Brain microvascular endothelial cell (primary cell): Measurements from ENCODE around the gene DIP2B.

Experiments
- DNase-seq: peaks from one replicate; pipeline ENCODE4 v3.0.0-alpha.2; 2020
- H3K27ac ChIP-seq: fragments of 250-450 bp; sonication (Bioruptor Pico); 2 replicates; pipeline ENCODE4 v1.5.1; 2020; ENCODE audit warnings: mild to moderate bottlenecking, moderate library complexity
- H3K27me3 ChIP-seq: fragments of 250-450 bp; sonication (Bioruptor Pico); replicated peaks from 2 replicates; pipeline ENCODE4 v1.5.1; 2020; ENCODE audit warnings: mild to moderate bottlenecking
- H3K36me3 ChIP-seq: fragments of 250-450 bp; sonication (Bioruptor Pico); replicated peaks from 2 replicates; pipeline ENCODE4 v1.5.1; 2020; ENCODE audit warnings: mild to moderate bottlenecking
- H3K4me3 ChIP-seq: 2 replicates; pipeline ENCODE4 v1.5.1; 2011; ENCODE audit warnings: low read depth, mild to moderate bottlenecking, control low read depth, low read length, moderate library complexity
- CTCF ChIP-seq: IDR thresholded peaks from 2 replicates; pipeline ENCODE4 v1.5.1; 2011; ENCODE audit warnings: low read depth, mild to moderate bottlenecking, moderate library complexity, low read length, control low read depth, inconsistent platforms; ENCODE audit errors: missing control alignments
- in situ Hi-C: cut with HindIII; loops from 2 replicates; pipeline ENCODE4 v1.10.0; 2017; ENCODE audit warnings: low sequenced_read_pairs, low pct_ligation_motif_present

DIP2B gene

GRCh38 chr12:50615145-50615906 lies 110.5 kb downstream of the DIP2B start:
- no peak overlapping the region for H3K27ac ChIP-seq

GRCh38 chr12:50615907-50616296 lies 111.1 kb downstream of the DIP2B start:
- Histone ChIP-seq H3K27me3 (no peaks in the 10 kb centered on the region), H3K4me3 (no peak overlapping the region), H3K27ac (peak overlapping the region; percentile 5), H3K36me3 (no peaks in the 10 kb centered on the region)
- DNase-seq: no peak
- no peak for TF ChIP-seq CTCF
- in situ Hi-C loops: no loop called here

More at GRCh38 chr12:50615145-50615906, 110.5 kb downstream of the DIP2B start:
- no peak for TF ChIP-seq CTCF
- no peaks in the 10 kb centered on the region for H3K36me3 ChIP-seq
- H3K4me3 ChIP-seq: no peak overlapping the region
- DNase-seq: no peak
- in situ Hi-C loops: no loop called here
- no peaks in the 10 kb centered on the region for H3K27me3 ChIP-seq

- in situ Hi-C loops: no loop called here
- no peaks in the 10 kb centered on the region for H3K27me3 ChIP-seq
- no peak overlapping the region for H3K4me3 ChIP-seq
- no peak overlapping the region for H3K27ac ChIP-seq
- TF ChIP-seq CTCF: no peak
- no peaks in the 10 kb centered on the region for H3K36me3 ChIP-seq
- no peak for DNase-seq
These were observed 112.9 kb downstream of the DIP2B start for GRCh38 chr12:50617657-50618056.

DNA sequence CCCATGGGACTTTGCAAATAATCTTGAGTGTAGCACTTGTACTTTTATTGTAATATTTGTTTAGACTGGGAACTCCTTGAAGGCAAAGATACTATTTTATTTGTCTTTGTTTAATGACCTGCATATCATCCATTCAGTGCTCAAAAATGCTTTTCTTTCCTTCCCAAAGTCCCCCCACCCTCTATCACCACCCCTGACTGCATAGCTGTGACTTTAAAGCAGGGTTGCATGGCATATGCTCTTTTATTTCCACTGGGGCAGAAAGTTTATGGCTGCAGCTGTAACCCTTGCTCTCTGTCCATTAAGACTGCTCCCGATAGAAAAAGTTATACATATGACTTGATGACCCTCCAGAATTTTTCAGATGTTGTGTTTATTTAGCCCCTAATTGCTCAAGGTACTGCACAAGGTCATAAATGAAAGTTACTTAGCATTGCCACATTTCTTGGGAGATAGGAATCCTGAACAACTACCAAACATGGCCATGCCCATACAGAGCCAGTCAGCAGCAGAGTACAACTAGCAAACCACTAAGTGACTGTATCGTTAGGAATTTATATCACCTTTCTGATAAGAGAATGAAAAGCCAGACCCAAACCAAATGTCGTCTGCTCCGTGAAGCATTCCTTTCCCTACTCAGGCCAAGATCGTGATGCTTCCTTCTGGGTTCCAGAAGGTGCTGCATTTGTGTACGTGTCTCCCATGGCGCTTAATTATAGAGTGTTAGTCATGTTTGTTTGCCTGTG lies 114.3 kb downstream of the DIP2B start:
- TF ChIP-seq CTCF: no peak
- no peak overlapping the region for H3K4me3 ChIP-seq
- H3K27me3 ChIP-seq: no peaks in the 10 kb centered on the region
- in situ Hi-C loops: no loop called here
- no peaks in the 10 kb centered on the region for H3K36me3 ChIP-seq
- H3K27ac ChIP-seq: peak overlapping the region; percentile 63
- peak; percentile 13 for DNase-seq

- in situ Hi-C loops: no loop called here
- H3K4me3 ChIP-seq: no peak overlapping the region
- no peaks in the 10 kb centered on the region for H3K27me3 ChIP-seq
- no peak for DNase-seq
- peak overlapping the region; percentile 63 for H3K27ac ChIP-seq
- no peak for TF ChIP-seq CTCF
- no peaks in the 10 kb centered on the region for H3K36me3 ChIP-seq
These were observed 114.8 kb downstream of the DIP2B start for GRCh38 chr12:50619610-50619958.
